IPS-18c (cell line): ENCODE results near the gene C10orf67.

Experiments used
- H3K4me3 ChIP-seq: 2 replicates; pipeline ENCODE4 v1.7.0; 2013; ENCODE audit warnings: low read depth, mild to moderate bottlenecking, low read length, moderate library complexity; ENCODE audit not compliant: insufficient read depth
- H3K9me3 ChIP-seq: one replicate; pipeline ENCODE4 v1.6.1; 2013; ENCODE audit warnings: mild to moderate bottlenecking, low read length, moderate library complexity; ENCODE audit not compliant: control insufficient read depth, insufficient read depth

The C10orf67 gene

DNA sequence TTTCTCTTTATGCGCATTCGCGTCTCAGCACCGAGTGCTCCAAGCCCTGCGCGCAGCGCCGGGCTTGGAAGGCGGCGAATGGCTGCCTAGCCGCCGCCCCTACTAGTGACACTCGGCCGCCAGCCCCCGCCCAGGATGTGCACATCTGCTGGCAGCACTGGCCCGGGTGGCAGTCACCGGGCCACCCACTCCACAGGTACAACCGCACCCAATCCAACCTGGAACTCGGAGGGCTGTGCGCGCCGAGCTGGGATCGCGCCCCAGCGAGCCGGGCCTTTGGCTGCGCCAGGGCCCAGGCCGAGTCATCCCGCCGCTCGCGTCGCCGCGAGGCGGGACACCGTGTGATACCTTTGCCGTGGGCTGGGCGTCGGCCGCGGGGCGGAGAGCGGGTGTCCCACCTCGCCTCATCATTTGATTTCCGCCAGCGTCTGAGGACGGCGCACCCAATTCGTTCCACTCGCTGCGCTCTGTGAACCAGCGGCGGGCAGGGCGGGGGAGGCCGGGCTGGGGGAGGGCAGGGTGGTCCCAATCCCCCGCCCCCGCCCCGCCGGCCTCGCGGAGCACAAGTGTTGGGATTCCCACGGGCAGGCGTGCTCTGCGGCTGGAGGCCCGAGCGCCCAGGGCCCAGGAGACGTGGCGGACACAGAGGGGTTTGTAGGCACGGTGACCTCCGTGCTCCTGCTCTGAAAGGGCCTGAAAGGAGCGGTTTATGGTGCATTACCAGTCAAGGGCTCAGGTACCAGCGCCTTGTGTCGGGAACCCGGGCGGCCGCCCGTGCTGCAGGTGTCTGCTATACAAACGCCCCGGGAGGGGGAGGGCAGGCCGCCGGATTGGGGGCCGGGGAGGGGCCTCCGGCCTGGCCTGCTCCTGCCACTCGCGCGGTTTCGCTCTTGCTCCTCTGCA is 170.3 kb downstream of the C10orf67 start:
- peak overlapping the region; percentile 47 for H3K4me3 ChIP-seq

DNA sequence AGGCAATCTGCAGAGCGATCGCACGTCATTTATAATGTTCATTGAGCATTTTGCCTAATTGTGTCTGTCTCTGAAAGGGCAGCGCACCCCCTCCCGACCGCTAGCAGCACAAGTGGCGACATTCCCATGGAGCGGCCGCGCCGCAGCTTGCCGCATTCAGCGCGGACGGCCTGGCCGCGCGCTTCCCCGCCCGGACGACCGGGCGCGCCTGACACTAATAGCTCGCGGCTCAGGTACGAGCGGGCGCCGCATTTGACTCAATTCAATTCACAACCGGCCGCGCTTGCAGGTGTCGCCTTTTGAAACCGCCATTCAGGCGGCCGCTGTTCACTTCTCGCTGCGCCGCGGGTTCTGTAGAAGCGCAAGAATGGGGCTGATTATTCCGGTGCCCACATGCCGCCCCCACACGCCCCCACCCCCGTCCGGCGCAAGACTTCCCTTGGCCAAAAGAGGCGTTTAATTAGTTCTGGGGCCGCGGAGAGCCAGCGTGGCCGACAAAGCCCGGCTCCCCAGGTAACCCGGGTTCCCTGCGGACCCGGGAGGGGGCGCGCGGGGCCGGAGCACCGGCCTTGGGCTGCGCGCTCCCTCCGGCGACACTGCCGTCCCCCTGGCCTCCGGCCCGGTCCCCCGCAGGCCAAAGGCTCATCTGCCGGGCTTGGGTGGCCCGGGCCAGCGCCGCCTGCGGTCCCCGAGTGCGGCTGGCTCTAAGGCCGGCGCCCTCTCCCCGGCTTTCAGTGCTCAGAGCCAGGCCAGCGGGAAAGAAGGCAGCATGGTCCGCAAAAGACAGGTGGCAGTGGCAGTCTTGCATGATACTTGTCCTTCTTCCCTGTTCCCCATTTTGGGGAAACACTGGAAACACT is 171.2 kb downstream of the C10orf67 start:
- no peaks in the 10 kb centered on the region for H3K9me3 ChIP-seq
- peak overlapping the region; percentile 47 for H3K4me3 ChIP-seq

More for the DNA sequence above, 170.3 kb downstream of the C10orf67 start:
- no peaks in the 10 kb centered on the region for H3K9me3 ChIP-seq

DNA sequence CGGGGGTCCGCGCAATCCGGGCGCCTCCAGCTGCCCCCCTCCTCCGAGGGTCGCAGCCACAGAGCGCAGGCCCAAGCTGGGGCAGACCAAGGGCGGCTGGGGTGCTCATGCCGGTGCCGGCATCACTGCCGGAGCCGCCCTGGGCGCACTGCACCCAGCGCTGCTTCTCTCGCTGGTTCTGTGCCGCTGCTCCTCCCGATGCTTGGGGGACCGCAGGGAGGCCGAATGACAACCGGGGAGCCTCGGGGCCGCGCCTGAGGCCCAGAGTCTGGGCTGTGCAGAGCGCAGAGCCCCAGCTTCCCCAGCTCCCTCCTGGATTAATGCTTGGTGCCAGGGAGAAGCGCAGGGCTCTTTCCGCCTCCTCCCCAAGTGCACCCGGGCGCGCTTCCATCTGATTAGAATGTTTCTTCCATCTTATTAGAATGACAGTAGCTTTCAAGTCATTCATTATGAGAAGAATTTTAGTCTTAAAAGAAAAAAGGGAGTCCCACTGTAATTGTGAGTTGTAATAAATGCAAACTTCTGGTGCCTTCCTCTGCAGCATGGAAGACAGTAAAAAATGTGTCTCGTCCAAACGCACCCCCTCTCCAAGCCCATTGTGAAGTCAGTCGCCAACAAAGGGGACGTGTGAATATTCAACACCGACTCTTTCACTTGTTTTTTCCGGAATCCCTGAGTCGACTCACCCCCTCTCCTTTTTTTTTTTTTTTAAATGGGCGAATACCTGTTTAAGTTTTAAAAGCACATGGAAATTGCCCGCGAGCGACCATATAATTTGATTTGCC is 172.0 kb downstream of the C10orf67 start:
- peak overlapping the region; percentile 0; the same call in 1 of the 2 replicates for H3K4me3 ChIP-seq

DNA sequence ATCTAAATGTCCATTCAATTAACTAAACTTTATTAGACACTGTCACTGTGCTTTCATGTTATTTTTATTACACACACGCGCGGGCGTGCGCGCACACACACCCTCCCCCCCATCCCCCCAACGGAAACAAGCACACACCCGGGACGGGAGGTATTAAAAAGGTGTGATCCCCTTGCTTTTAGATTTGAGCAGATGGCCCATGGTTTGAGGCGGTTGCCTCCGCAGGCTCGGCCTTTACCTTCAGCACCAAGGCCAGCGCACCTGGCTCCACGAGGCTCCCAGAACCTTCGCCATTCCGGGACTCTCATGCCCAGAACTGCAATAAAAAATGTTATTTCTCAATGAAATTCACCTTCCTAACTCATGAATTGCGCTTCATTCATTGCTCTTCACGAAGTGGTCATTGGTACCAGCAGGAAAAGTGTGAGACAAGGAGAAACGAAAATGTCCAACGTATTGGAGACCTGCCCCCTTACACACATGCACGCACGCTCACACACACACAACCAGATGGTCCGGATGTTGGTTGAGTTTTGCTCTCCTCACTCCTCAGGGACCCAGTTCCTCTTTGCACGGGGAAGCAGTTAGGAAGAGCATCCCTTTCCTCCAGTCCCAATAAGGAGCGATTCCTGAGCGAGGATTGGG is 173.2 kb downstream of the C10orf67 start:
- Histone ChIP-seq H3K9me3 (no peaks in the 10 kb centered on the region), H3K4me3 (no peak overlapping the region)

More for the DNA sequence above, 172.0 kb downstream of the C10orf67 start:
- no peaks in the 10 kb centered on the region for H3K9me3 ChIP-seq

DNA sequence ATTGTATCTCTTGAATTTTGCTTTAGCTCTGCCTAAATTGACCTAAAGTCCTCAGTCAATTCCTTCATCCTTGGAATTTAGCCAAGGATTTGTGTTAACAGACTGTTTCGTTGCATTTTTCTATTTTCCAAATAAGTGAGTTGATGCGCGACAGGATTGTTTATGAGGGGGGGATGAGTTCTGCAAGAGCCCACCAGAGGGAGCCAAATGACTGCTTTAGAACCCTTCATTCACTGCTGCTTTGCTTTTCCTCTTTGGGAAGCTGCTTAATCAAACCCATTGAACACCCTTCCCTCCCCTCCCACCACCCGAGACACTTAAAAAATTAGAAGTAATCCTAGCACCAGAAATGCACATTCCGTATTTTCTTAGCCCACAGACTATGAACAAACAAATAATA is 186.2 kb downstream of the C10orf67 start:
- H3K4me3 ChIP-seq = no peak overlapping the region
- H3K9me3 ChIP-seq = no peaks in the 10 kb centered on the region

DNA sequence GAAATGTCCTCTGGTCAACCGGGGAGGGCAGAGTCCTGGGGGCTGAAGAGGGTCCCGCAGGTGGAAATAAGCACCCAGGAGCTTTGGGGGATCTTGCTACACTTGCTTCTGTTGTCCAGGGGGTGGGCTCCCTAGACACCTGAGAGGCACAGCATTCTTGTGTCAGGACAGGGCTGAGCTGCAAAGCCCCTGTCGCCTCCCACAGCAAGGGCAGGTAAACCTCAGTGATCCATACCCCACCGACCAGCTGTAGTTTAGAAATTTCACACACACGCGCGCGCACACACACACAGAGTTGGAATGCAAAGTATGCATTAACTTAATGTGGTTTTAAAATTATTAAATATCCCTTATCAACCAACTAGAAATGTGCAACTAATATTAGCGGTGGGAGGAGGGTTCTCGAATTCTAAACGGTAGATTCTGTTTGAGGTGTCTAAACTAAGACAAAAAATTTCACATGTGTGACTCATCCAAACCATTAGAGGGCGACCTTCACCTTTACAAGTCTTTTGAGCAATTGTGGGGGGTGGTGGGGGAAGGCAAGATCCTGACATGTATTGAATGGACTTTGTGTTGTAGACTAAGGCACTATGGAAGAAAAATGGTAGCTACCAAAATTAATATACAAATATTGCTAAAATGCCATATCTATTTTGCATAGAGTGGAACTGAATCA is 186.8 kb downstream of the C10orf67 start:
- no peaks in the 10 kb centered on the region for H3K9me3 ChIP-seq
- H3K4me3 ChIP-seq = no peak overlapping the region

DNA sequence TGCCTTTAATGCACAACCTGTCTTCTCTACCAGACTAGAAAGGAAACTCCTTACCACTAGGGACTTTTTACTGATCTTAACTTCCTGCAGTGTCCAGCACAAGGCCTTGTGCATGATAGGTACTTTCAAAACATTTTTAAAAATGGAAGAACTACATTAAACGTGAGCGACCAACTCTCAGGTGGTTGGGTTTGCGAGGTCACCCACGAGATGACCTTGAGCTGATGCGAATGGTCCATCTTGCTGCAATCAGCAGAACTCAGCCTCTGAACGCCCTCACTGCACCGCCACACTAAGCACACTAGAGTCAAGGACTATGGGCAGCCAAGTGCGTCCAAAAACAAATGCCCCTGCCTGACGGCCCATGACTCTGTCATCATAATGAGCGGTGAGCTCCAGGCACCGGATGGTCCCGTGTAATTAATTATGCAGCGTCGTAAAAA is 187.3 kb downstream of the C10orf67 start:
- no peaks in the 10 kb centered on the region for H3K9me3 ChIP-seq
- H3K4me3 ChIP-seq = no peak overlapping the region

DNA sequence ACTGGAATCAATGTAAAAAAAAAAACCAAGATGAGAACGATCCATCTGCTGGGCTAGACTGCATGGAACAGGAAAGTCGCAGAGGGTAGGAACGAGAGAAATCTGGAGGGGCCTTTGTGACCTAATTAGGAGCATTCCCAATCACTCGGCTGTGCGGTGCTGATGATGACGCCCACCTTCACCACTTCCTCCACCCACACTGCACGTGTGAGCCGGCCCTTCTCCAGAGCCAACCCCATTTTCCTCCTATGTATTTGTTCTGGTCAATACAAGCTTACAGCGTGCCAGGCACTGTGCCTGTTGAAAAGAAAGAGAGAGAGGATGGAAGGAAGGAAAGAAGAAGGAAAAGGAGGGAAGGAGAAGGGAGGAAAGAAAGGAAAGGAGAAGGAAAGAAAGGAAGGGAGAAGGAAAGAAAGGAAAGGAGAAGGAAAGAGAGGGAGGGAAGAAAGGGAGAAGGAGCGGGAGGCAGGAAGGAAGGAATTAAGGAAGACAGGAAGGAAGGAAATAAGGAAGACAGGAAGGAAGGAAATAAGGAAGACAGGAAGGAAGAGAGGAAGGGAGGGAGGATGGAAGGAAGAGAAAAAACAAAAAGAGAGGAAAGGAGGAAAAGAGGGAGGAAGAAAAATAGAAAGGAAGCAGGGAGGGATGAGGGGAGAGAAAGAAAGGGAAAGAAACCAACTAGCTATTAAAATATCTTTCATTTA is 188.0 kb downstream of the C10orf67 start:
- no peaks in the 10 kb centered on the region for H3K9me3 ChIP-seq
- H3K4me3 ChIP-seq = no peak overlapping the region

DNA sequence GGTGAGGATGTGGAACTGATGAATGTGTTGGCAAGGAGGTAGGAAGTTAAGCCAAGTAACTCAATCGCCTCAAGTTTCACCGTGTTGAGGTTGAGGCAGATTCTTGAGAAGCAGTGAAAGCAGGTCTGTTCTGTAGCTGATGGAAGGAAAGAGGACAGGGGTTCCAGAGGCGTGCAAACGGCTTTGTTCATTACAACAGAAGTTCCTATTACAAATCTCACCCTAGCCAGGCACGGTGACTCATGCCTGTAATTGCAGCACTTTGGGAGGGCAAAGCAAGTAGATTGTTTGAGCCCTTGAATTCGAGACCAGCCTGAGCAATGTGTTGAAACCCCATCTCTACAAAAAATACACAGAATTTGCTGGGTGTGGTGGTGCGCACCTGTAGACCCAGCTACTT is 189.4 kb downstream of the C10orf67 start:
- no peaks in the 10 kb centered on the region for H3K9me3 ChIP-seq
- H3K4me3 ChIP-seq = no peak overlapping the region
